Type B pancreatic cell (in vitro differentiated cells): ENCODE results near the gene PHOX2B. TPM values are rescaled to one million over a fixed set of nuclear protein-coding genes. Genes with fewer than 3 reads are reported as not detected.

Experiments
- DNase-seq: peaks from one replicate; pipeline ENCODE4 v3.0.0; 2021; ENCODE audit warnings: mixed read lengths; ENCODE audit not compliant: unreplicated experiment; ENCODE audit errors: extremely low spot score
- H3K27ac Mint-ChIP-seq: 2 replicates; pipeline ENCODE4 v1.8.0; 2021; ENCODE audit warnings: mild to moderate bottlenecking, mixed read lengths
- H3K27me3 Mint-ChIP-seq: 2 replicates; pipeline ENCODE4 v1.8.0; 2021; ENCODE audit warnings: mixed read lengths
- H3K36me3 Mint-ChIP-seq: 2 replicates; pipeline ENCODE4 v1.8.0; 2021; ENCODE audit warnings: mixed read lengths
- H3K4me1 Mint-ChIP-seq: one replicate; pipeline ENCODE4 v1.8.0; 2021; ENCODE audit warnings: mixed read lengths; ENCODE audit not compliant: unreplicated experiment
- H3K4me3 Mint-ChIP-seq: 2 replicates; pipeline ENCODE4 v1.8.0; 2021; ENCODE audit warnings: mild to moderate bottlenecking, mixed read lengths
- H3K9me3 Mint-ChIP-seq: 2 replicates; pipeline ENCODE4 v1.8.0; 2021; ENCODE audit warnings: mixed read lengths
- total RNA-seq: library from RNA; stranded (reverse); gene quantifications from 2 replicates; pipeline ENCODE4 v1.2.1, GENCODE V29; 2021; ENCODE audit warnings: low replicate concordance
- TF ChIP-seq, protein P1 (sequence below): fragments of 200-600 bp; sonication (generic); conservative IDR thresholded peaks from 2 replicates; pipeline ENCODE4 v1.5.0; 2021; ENCODE audit warnings: antibody characterized with exemption, mild to moderate bottlenecking

Gene PHOX2B
- total RNA-seq, 1 donor from 2014 or later: 1.7 TPM

DNA sequence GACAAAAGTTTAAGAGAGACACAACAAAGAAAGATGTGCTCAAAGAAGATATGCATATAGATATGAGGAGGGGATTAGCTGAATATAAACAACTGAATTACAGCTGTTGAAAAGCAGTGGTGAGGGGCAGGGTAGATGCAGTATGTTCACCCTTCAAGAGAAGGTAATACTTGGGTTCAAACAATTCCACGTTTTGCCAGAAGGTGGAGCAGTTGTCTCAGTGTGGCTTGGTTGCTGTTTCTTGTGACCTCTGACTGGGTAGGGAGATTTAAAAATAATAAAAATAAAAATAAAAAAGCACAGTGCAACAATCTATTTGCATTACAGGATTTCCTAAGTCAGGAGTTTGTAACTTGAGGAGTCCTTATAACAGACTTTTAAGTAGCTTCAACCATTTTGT, 23.3 kb downstream of the PHOX2B start:
- Mint-ChIP-seq H3K4me1 (no peaks in the 10 kb centered on the region), H3K4me3 (no peak overlapping the region), H3K36me3 (no peaks in the 10 kb centered on the region), H3K9me3 (peaks cover 6% of the 10 kb centered on the region), H3K27me3 (peaks cover 78% of the 10 kb centered on the region), H3K27ac (no peak overlapping the region)
- DNase-seq: no peak
- TF ChIP-seq, protein P1, sequence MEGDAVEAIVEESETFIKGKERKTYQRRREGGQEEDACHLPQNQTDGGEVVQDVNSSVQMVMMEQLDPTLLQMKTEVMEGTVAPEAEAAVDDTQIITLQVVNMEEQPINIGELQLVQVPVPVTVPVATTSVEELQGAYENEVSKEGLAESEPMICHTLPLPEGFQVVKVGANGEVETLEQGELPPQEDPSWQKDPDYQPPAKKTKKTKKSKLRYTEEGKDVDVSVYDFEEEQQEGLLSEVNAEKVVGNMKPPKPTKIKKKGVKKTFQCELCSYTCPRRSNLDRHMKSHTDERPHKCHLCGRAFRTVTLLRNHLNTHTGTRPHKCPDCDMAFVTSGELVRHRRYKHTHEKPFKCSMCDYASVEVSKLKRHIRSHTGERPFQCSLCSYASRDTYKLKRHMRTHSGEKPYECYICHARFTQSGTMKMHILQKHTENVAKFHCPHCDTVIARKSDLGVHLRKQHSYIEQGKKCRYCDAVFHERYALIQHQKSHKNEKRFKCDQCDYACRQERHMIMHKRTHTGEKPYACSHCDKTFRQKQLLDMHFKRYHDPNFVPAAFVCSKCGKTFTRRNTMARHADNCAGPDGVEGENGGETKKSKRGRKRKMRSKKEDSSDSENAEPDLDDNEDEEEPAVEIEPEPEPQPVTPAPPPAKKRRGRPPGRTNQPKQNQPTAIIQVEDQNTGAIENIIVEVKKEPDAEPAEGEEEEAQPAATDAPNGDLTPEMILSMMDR: peak; percentile 66

DNA sequence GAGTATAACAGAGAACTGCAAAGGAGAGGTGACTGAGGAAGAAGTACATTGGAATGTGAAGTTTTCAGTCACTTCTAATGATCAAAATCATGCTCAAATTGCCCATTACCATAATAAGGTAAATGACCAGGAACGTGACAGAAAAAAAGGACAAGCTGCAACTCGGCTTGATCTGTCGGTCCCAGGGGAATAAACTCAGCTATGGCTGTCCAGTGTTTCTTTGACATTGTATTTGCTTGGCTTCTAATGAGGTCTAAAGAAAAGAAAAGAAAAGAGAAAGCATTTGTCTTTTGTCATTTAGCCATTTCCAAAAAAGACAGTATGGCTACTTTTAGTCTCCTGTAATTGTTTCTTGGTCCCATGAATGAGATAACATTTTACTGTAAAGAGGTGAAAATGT, 25.2 kb downstream of the PHOX2B start:
- H3K4me3 Mint-ChIP-seq: no peak overlapping the region
- no peak overlapping the region for H3K27ac Mint-ChIP-seq
- no peaks in the 10 kb centered on the region for H3K36me3 Mint-ChIP-seq
- H3K4me1 Mint-ChIP-seq: no peaks in the 10 kb centered on the region
- no peak for DNase-seq
- H3K9me3 Mint-ChIP-seq: peaks cover 6% of the 10 kb centered on the region
- TF ChIP-seq, protein P1: no peak
- H3K27me3 Mint-ChIP-seq: peaks cover 73% of the 10 kb centered on the region

DNA sequence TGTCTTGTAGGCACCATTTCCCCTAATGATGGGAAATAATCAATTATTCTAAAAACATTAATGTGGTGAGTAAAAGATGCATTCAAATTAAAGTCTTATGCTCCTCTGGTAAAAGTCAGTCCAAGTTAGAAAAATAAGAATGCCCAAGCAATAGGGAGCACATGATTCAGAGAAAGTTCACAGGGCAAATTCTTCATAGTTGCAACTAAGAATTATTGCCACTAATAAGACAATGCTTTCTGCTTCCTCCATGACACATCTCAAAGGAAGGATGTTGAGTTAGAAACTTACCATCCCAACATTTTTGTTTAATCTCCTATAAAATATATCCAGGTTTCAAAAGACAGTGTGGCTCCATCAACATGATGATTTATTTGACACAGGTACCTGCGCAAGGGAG, 26.3 kb downstream of the PHOX2B start:
- DNase-seq: no peak
- Mint-ChIP-seq H3K36me3 (no peaks in the 10 kb centered on the region), H3K4me3 (no peak overlapping the region), H3K9me3 (peaks cover 6% of the 10 kb centered on the region), H3K27me3 (peaks cover 64% of the 10 kb centered on the region), H3K4me1 (no peaks in the 10 kb centered on the region), H3K27ac (no peak overlapping the region)
- TF ChIP-seq, protein P1: no peak

DNA sequence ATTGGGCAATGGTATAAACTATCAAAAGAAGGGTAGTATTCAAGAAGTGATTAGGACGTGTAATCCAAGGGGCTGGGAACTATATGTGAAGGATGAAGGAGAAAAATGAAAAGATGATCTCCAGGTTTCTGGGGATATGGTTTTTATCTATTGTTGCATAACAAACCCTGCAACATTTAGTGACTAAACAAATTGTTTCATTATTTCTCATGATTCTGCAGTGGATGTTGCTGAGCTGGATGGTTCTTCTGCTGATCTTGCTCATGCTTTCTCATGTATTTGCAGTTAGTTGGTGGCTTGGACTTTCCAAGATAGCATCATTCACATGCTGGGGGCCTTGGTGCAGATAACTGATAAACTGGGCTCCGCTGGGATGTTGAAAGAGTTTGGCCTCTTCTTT, 29.1 kb downstream of the PHOX2B start:
- Mint-ChIP-seq H3K36me3 (no peaks in the 10 kb centered on the region), H3K4me3 (no peak overlapping the region), H3K27ac (no peak overlapping the region), H3K27me3 (peaks cover 72% of the 10 kb centered on the region), H3K4me1 (no peaks in the 10 kb centered on the region), H3K9me3 (no peaks in the 10 kb centered on the region)
- TF ChIP-seq, protein P1: no peak
- DNase-seq: no peak

DNA sequence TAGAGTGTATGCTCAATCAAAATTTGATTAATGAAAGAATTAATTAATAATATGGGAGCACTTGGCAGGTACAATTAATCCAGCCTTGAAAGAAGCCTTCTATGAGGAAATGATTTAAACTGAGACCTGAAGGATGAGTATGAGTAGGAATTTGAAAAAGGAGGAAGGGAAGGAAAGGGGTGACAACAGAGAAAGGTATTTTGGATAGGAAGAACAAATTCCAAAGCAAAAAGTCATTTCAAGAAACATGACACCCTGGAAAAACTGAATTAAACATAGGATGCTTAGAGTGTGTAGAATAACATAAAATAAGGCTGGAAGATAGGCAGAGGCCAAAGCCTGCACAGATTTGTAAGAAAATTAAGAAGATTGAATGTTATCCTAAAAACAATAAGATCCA, 29.6 kb downstream of the PHOX2B start:
- no peak overlapping the region for H3K4me3 Mint-ChIP-seq
- H3K27ac Mint-ChIP-seq: no peak overlapping the region
- no peaks in the 10 kb centered on the region for H3K36me3 Mint-ChIP-seq
- H3K9me3 Mint-ChIP-seq: no peaks in the 10 kb centered on the region
- H3K27me3 Mint-ChIP-seq: peaks cover 75% of the 10 kb centered on the region
- TF ChIP-seq, protein P1: no peak
- no peaks in the 10 kb centered on the region for H3K4me1 Mint-ChIP-seq
- DNase-seq: no peak

DNA sequence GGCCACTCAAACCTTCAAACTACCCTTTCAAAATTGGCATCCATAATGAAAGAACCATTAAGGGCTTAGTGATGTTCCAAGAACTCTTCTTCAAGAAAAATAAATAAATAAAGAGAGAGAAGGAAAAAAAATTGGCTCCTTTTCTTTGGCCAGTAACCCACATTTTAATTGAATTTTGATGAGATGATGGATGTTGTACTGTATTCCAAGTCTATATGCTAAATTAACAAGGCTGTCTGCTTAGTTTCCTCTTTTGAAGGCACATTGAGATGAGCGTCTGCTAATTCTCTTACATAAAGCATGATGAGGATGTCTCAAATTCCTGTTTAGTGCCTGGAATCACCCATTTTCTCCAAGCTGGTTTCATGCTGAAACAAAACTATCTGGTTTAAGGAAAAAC, 33.4 kb downstream of the PHOX2B start:
- H3K36me3 Mint-ChIP-seq: no peaks in the 10 kb centered on the region

More for the DNA sequence above, 33.4 kb downstream of the PHOX2B start:
- Mint-ChIP-seq H3K27ac (no peak overlapping the region), H3K9me3 (no peaks in the 10 kb centered on the region), H3K4me3 (no peak overlapping the region), H3K4me1 (no peaks in the 10 kb centered on the region), H3K27me3 (peaks cover 50% of the 10 kb centered on the region)
- TF ChIP-seq, protein P1: no peak
- no peak for DNase-seq
